Loucy (cell line): ENCODE data around the gene MINDY3.

Experiments used
- CTCF ChIP-seq: fragments of 200-600 bp; sonication (generic); conservative IDR thresholded peaks from 2 replicates; pipeline ENCODE4 v1.5.1; 2014; ENCODE audit warnings: mild to moderate bottlenecking, antibody characterized with exemption, low read length
- EZH2phosphoT487 ChIP-seq: fragments of 200-600 bp; IDR thresholded peaks from 2 replicates; pipeline ENCODE4 v1.6.1; 2018; ENCODE audit warnings: antibody characterized with exemption, mild to moderate bottlenecking, moderate library complexity, borderline replicate concordance

DNA sequence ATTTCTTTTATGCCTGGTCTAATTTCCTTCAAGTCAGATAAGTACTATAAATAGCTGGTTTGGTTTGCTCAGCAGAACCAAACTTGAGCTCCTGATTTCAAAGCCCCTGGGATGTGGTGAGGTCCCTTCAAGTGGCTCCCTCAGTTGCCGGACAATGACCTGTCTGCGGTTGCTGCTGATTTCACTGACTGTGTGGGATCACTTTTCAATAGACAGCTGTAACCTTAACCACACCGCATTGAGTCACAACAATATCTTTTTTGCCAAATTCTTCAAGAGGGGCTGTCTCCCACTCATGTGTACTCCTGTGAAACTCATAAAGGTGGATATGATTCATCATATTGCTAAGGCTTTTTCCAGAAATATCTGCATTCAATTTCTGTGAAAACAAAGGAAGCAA, 117.5 kb downstream of the MINDY3 start:
- TF ChIP-seq CTCF (no peak), EZH2phosphoT487 (no peak)
